K562 (cell line): ENCODE measurements around the gene TRPC1. TPM values are rescaled to one million over a fixed set of nuclear protein-coding genes. Genes with fewer than 3 reads are reported as not detected.

ENCODE experiments used
- ATAC-seq: fragments of 200-7000 bp; cut with Tn5 transposase; 3 replicates; pipeline ENCODE4 v1.9.1; 2020; ENCODE audit warnings: moderate library complexity
- BruUV-seq: library from RNA; stranded (reverse); fragments of 400-500 nt; replicated peaks from 2 replicates; lab custom pipeline; 2021; lab: Mats Ljungman, UMichigan
- CTCF ChIA-PET: fragments of 300-600 bp; formaldehyde crosslinking; extraction: SDS; loops from one replicate; lab custom pipeline; 2021; ENCODE audit warnings: low intra/inter-chr PET ratio; lab: Yijun Ruan, JAX
- POLR2A ChIA-PET: fragments of 300-600, 350-650 bp; sonication (Branson Sonifier 250); formaldehyde crosslinking; extraction: SDS; loops from one replicate; lab custom pipeline; 2021; ENCODE audit warnings: antibody characterized with exemption, inconsistent platforms; lab: Yijun Ruan, JAX
- DNase-seq, 4 experiments: peaks; one replicate each; pipeline versions ENCODE4 v3.0.0 to v3.0.0-alpha.2; 2011 to 2018; ENCODE audit warnings: low spot score in 3 of 4, mixed read lengths in 3 of 4; ENCODE audit errors: extremely low read depth in 1 of 4
- FAIRE-seq: peaks from 2 replicates; lab custom pipeline; 2011; peaks lifted over from hg19 to GRCh38; lab: Jason Lieb, UNC
- H2AFZ ChIP-seq: 2 replicates; pipeline ENCODE4 v1.6.0; 2011; ENCODE audit warnings: low read depth, low read length, control low read depth, inconsistent platforms
- H3K27ac ChIP-seq: fragments of 200-600 bp; 3 replicates; pipeline ENCODE4 v1.8.0; 2011; ENCODE audit warnings: low read depth, mild to moderate bottlenecking, control low read depth, inconsistent platforms, low read length, moderate library complexity, mixed read lengths; ENCODE audit errors: extremely low read depth
- H3K27me3 ChIP-seq, 2 experiments: fragments of 300-600 bp in 1 of 2; 2 replicates in 1 of 2; 3 replicates in 1 of 2; pipeline versions ENCODE4 v1.6.0 to v1.8.0; 2011; ENCODE audit warnings: inconsistent platforms in 2 of 2, low read length in 2 of 2, mild to moderate bottlenecking in 1 of 2, mixed read lengths in 1 of 2, moderate library complexity in 1 of 2; ENCODE audit not compliant: control insufficient read depth in 2 of 2, insufficient read depth in 2 of 2
- H3K36me3 ChIP-seq: fragments of 300-600 bp; 3 replicates; pipeline ENCODE4 v1.8.0; 2011; ENCODE audit warnings: mild to moderate bottlenecking, low read length, inconsistent platforms; ENCODE audit not compliant: control insufficient read depth, insufficient read depth
- H3K4me1 ChIP-seq, 2 experiments: fragments of 200-600 bp in 1 of 2; replicated peaks in 1 of 2; 2 replicates in 1 of 2; 3 replicates in 1 of 2; pipeline versions ENCODE4 v1.5.1 to v1.8.0; 2011; ENCODE audit warnings: inconsistent platforms in 2 of 2, low read length in 2 of 2, mild to moderate bottlenecking in 1 of 2, mixed read lengths in 1 of 2, moderate library complexity in 1 of 2; ENCODE audit not compliant: control insufficient read depth in 2 of 2, insufficient read depth in 2 of 2
- H3K4me2 ChIP-seq: 2 replicates; pipeline ENCODE4 v1.6.1; 2011; ENCODE audit warnings: low read length, control low read depth, inconsistent platforms, mixed read lengths; ENCODE audit not compliant: insufficient read depth
- H3K4me3 ChIP-seq: fragments of 200-600 bp; sonication (generic), shearing (Covaris generic); 2 replicates; pipeline ENCODE4 v1.5.1; 2016; ENCODE audit warnings: control low read depth, inconsistent platforms
- H3K79me2 ChIP-seq: fragments of 200-600 bp; 3 replicates; pipeline ENCODE4 v1.8.0; 2011; ENCODE audit warnings: low read length, inconsistent platforms; ENCODE audit not compliant: control insufficient read depth, insufficient read depth
- H3K9ac ChIP-seq, 2 experiments: 2 replicates each; pipeline versions ENCODE4 v1.6.0 to v1.6.1; 2011; ENCODE audit warnings: low read depth in 2 of 2, low read length in 2 of 2, control low read depth in 1 of 2, inconsistent platforms in 1 of 2, mild to moderate bottlenecking in 1 of 2, mixed read lengths in 1 of 2; ENCODE audit not compliant: insufficient read depth in 1 of 2
- H3K9me1 ChIP-seq: one replicate; pipeline ENCODE4 v1.6.0; 2011; ENCODE audit warnings: inconsistent platforms, mild to moderate bottlenecking, low read length, moderate library complexity; ENCODE audit not compliant: control insufficient read depth, insufficient read depth
- H3K9me3 ChIP-seq: replicated peaks from 2 replicates; pipeline ENCODE4 v1.5.1; 2011; ENCODE audit warnings: low read depth, low read length, inconsistent platforms; ENCODE audit not compliant: control insufficient read depth, insufficient read depth
- H4K20me1 ChIP-seq: replicated peaks from 2 replicates; pipeline ENCODE4 v1.6.1; 2011; ENCODE audit warnings: low read length, inconsistent platforms, mixed read lengths; ENCODE audit not compliant: control insufficient read depth, insufficient read depth
- BRD4 ChIP-seq: fragments of 200-600 bp; sonication (generic); IDR thresholded peaks from 2 replicates; pipeline ENCODE4 v1.6.1; 2017; ENCODE audit warnings: inconsistent platforms
- FOXJ3 ChIP-seq: sonication (generic); formaldehyde crosslinking; IDR thresholded peaks from 2 replicates; pipeline ENCODE4 v1.4.0; 2020; ENCODE audit warnings: mild to moderate bottlenecking, missing genetic modification reagents
- SIN3A ChIP-seq, 2 experiments: fragments of 150-350 bp in 1 of 2; IDR thresholded peaks; 2 replicates each; pipeline ENCODE4 v1.6.1; 2011 to 2016; ENCODE audit warnings: borderline replicate concordance in 2 of 2, low read depth in 2 of 2, low read length in 2 of 2, mild to moderate bottlenecking in 2 of 2, moderate library complexity in 2 of 2; ENCODE audit not compliant: control insufficient read depth in 1 of 2
- TCF7L2 ChIP-seq: fragments of 150-350 bp; IDR thresholded peaks from 2 replicates; pipeline ENCODE4 v1.6.1; 2016; ENCODE audit warnings: low read depth, mild to moderate bottlenecking, low read length, moderate library complexity
- ZC3H4 ChIP-seq: sonication (generic); formaldehyde crosslinking; IDR thresholded peaks from 2 replicates; pipeline ENCODE4 v1.9.0; 2021; ENCODE audit warnings: missing genetic modification reagents, borderline replicate concordance
- ZNF282 ChIP-seq: sonication (generic); formaldehyde crosslinking; IDR thresholded peaks from 2 replicates; pipeline ENCODE4 v1.8.1; 2023; ENCODE audit warnings: missing genetic modification reagents
- WGBS: fragments of 100-300 bp; shearing (Covaris generic); methylation state at CpG from one replicate; pipeline ENCODE4 v1.1.6; 2016; ENCODE audit warnings: low coverage, mixed read lengths; ENCODE audit not compliant: insufficient coverage; ENCODE audit errors: missing lambda C conversion rate; 5-methylcytosine and 5-hydroxymethylcytosine counted together
- in situ Hi-C: fragments of 300-500 bp; cut with MboI; formaldehyde crosslinking; loops from 4 replicates; pipeline ENCODE4 v1.15.0; 2018; ENCODE audit warnings: inconsistent platforms, mixed read lengths
- intact Hi-C: fragments of 100-400 bp; cut with micrococcal nuclease; formaldehyde crosslinking; loops from 2 replicates; pipeline ENCODE4 v1.14.2; 2022
- polyA plus RNA-seq, 8 experiments: library from polyadenylated mRNA; depleted of rRNA in 4 of 8; stranded (reverse) in 5 of 8; unstranded in 3 of 8; fragments of >200 nt; fragmentation: Nextera tagmentation in 2 of 8; fragmentation: Illumina TruSeq in 1 of 8; extraction: Ambion mirVana in 2 of 8; extraction: Trizol in 1 of 8; gene quantifications; 2 replicates each; pipeline versions ENCODE4 v1.2.1 to v1.2.3, GENCODE V29; 2011 to 2014; ENCODE audit warnings: inconsistent platforms in 1 of 8, missing spikeins in 1 of 8
- total RNA-seq, 7 experiments: library from RNA; depleted of rRNA in 6 of 7; stranded (reverse); fragments of >200 nt in 6 of 7; fragmentation: Illumina TruSeq in 2 of 7; extraction: Trizol in 2 of 7; gene quantifications; 2 replicates each; pipeline versions ENCODE4 v1.2.1 to v1.2.3, GENCODE V29; 2011 to 2021; ENCODE audit warnings: low replicate concordance in 1 of 7
- TF ChIP-seq, protein P1 (sequence below), 2 experiments: fragments of 450-650 bp; IDR thresholded peaks; 2 replicates each; pipeline ENCODE4 v1.6.1; 2016
- TF ChIP-seq, protein P2 (sequence below): fragments of 450-650 bp; IDR thresholded peaks from 2 replicates; pipeline ENCODE4 v1.6.1; 2017; ENCODE audit warnings: antibody characterized with exemption, mild to moderate bottlenecking
- TF ChIP-seq, protein P3 (sequence below): fragments of 250-450 bp; sonication (Bioruptor Pico); IDR thresholded peaks from 2 replicates; pipeline ENCODE4 v1.4.0; 2020; ENCODE audit warnings: mild to moderate bottlenecking, moderate library complexity, borderline replicate concordance

The TRPC1 gene
- total and polyA plus RNA-seq, 9 of the 15 experiments (the other 6 are each of a cell fraction or from before 2014, with no cell fraction given) = 1.4 to 6.5 (median 3.0) TPM

DNA sequence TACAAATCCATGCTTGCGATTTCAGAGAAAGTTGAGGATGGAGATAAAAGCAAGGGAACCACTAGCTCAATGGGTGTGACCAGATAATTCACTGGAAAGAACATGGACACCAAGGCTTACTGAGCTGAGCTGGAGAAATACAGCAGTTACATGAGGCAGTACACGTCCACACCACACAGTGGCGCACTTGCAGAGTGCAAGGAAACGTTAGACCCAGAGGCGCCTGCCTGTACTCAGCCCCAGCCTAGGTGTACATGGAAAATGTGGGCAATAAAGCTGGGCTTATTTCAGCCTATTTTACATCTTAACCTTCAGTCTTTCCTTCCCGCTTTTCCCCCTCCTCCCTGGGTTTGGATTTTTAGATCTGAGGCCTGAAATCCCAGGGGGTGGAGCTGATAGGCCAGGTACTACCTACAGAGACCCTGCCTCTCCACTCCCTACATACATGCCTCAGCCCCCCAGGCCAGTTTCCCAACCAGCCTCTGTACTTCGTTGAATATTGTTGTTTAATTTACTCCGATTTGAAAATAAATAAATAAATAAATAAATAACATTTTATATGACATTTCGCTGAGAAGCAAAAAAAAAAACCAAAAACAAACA, 105.0 kb downstream of the TRPC1 start (continued):
- TF ChIP-seq, protein P1, sequence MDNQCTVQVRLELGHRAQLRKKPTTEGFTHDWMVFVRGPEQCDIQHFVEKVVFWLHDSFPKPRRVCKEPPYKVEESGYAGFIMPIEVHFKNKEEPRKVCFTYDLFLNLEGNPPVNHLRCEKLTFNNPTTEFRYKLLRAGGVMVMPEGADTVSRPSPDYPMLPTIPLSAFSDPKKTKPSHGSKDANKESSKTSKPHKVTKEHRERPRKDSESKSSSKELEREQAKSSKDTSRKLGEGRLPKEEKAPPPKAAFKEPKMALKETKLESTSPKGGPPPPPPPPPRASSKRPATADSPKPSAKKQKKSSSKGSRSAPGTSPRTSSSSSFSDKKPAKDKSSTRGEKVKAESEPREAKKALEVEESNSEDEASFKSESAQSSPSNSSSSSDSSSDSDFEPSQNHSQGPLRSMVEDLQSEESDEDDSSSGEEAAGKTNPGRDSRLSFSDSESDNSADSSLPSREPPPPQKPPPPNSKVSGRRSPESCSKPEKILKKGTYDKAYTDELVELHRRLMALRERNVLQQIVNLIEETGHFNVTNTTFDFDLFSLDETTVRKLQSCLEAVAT (IDR thresholded peaks at IDR 0.05) = no peak
- no peak for TF ChIP-seq ZNF282 (CRISPR knock-in tag)
- no peak for TF ChIP-seq BRD4
- no peak for TF ChIP-seq FOXJ3 (CRISPR knock-in tag)
- TF ChIP-seq TCF7L2 = no peak

DNA sequence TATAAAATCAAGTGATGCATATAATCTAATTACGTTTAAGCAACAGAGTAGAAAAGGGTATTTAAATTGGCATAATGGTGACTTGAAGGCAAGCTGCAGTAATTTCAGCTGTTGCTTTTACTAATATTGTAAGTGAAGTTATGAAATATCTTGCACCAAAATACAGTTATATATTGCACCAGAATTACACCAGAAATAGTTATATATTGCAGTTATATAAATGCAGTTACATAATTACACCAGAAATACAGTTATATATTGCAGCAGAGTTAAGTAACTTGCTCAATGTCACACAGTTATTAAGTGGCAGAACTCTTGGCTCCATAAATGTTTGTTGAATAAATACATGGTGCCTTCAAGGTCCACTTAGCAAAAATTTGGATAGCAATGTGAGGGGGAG, 113.7 kb downstream of the TRPC1 start:
- peaks cover 3% of the 10 kb centered on the region for H3K9me3 ChIP-seq
- intact Hi-C loops = no loop called here
- H3K27me3 ChIP-seq = no peaks in the 10 kb centered on the region
- H3K9me1 ChIP-seq = no peaks in the 10 kb centered on the region
- POLR2A ChIA-PET = no interaction called here
- H3K36me3 ChIP-seq = no peaks in the 10 kb centered on the region
- DNase-seq (no peak), ATAC-seq (no peak), FAIRE-seq (no peak)
- TF ChIP-seq SIN3A (IDR thresholded peaks at IDR 0.05; ENCODE audit: borderline replicate concordance in 2 of 2, control insufficient read depth in 1 of 2, low read depth in 2 of 2, low read length in 2 of 2) (no peak), ZC3H4 (CRISPR knock-in tag) (no peak)
- TF ChIP-seq, protein P2, sequence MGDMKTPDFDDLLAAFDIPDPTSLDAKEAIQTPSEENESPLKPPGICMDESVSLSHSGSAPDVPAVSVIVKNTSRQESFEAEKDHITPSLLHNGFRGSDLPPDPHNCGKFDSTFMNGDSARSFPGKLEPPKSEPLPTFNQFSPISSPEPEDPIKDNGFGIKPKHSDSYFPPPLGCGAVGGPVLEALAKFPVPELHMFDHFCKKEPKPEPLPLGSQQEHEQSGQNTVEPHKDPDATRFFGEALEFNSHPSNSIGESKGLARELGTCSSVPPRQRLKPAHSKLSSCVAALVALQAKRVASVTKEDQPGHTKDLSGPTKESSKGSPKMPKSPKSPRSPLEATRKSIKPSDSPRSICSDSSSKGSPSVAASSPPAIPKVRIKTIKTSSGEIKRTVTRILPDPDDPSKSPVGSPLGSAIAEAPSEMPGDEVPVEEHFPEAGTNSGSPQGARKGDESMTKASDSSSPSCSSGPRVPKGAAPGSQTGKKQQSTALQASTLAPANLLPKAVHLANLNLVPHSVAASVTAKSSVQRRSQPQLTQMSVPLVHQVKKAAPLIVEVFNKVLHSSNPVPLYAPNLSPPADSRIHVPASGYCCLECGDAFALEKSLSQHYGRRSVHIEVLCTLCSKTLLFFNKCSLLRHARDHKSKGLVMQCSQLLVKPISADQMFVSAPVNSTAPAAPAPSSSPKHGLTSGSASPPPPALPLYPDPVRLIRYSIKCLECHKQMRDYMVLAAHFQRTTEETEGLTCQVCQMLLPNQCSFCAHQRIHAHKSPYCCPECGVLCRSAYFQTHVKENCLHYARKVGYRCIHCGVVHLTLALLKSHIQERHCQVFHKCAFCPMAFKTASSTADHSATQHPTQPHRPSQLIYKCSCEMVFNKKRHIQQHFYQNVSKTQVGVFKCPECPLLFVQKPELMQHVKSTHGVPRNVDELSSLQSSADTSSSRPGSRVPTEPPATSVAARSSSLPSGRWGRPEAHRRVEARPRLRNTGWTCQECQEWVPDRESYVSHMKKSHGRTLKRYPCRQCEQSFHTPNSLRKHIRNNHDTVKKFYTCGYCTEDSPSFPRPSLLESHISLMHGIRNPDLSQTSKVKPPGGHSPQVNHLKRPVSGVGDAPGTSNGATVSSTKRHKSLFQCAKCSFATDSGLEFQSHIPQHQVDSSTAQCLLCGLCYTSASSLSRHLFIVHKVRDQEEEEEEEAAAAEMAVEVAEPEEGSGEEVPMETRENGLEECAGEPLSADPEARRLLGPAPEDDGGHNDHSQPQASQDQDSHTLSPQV = no peak
- TF ChIP-seq, protein P3, sequence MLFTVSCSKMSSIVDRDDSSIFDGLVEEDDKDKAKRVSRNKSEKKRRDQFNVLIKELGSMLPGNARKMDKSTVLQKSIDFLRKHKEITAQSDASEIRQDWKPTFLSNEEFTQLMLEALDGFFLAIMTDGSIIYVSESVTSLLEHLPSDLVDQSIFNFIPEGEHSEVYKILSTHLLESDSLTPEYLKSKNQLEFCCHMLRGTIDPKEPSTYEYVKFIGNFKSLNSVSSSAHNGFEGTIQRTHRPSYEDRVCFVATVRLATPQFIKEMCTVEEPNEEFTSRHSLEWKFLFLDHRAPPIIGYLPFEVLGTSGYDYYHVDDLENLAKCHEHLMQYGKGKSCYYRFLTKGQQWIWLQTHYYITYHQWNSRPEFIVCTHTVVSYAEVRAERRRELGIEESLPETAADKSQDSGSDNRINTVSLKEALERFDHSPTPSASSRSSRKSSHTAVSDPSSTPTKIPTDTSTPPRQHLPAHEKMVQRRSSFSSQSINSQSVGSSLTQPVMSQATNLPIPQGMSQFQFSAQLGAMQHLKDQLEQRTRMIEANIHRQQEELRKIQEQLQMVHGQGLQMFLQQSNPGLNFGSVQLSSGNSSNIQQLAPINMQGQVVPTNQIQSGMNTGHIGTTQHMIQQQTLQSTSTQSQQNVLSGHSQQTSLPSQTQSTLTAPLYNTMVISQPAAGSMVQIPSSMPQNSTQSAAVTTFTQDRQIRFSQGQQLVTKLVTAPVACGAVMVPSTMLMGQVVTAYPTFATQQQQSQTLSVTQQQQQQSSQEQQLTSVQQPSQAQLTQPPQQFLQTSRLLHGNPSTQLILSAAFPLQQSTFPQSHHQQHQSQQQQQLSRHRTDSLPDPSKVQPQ (CRISPR knock-in tag) = no peak
- H3K4me3 ChIP-seq = no peak overlapping the region
- H3K4me1 ChIP-seq = no peaks in the 10 kb centered on the region
- H3K4me2 ChIP-seq = no peak overlapping the region
- CTCF ChIA-PET = interaction anchor here (0.7 kb wide), 1 partner anchor 140 kb away, joined by 3 read pairs; no protein-coding TSS in a partner anchor
- no peaks in the 10 kb centered on the region for H3K79me2 ChIP-seq
- 56% methylated on average over 1 of the region's 1 CpG for WGBS
- BruUV-seq = no TSS peak
- no peak overlapping the region for H2AFZ ChIP-seq
- no peaks in the 10 kb centered on the region for H4K20me1 ChIP-seq
- in situ Hi-C loops = no loop called here
- H3K9ac ChIP-seq = no peak overlapping the region
- no peak overlapping the region for H3K27ac ChIP-seq
